ENCODE results near the gene SNX24. TPM values are rescaled to one million over a fixed set of nuclear protein-coding genes. Genes with fewer than 3 reads are reported as not detected.

Gene SNX24
- total RNA-seq, 1 donor from 2014 or later = 21.0 TPM

- no peak for DNase-seq (ENCODE audit: low spot score)
- Histone ChIP-seq H3K36me3 (no peaks in the 10 kb centered on the region), H3K79me2 (ENCODE audit: low read depth) (no peaks in the 10 kb centered on the region), H3K9ac (no peak overlapping the region), H2AFZ (replicated peaks) (no peak overlapping the region), H3K4me3 (no peak overlapping the region), H4K20me1 (ENCODE audit: low read depth) (no peaks in the 10 kb centered on the region), H3K27me3 (no peaks in the 10 kb centered on the region), H3K4me1 (no peaks in the 10 kb centered on the region), H3K9me3 (ENCODE audit: low read depth) (no peaks in the 10 kb centered on the region), H3K27ac (no peak overlapping the region), H3F3A (ENCODE audit: low read depth) (no peaks in the 10 kb centered on the region), H3K4me2 (no peak overlapping the region)
- TF ChIP-seq EZH2phosphoT487 (IDR thresholded peaks at IDR 0.05) (no peak), EZH2 (IDR thresholded peaks at IDR 0.05) (no peak)
- TF ChIP-seq, protein P1, sequence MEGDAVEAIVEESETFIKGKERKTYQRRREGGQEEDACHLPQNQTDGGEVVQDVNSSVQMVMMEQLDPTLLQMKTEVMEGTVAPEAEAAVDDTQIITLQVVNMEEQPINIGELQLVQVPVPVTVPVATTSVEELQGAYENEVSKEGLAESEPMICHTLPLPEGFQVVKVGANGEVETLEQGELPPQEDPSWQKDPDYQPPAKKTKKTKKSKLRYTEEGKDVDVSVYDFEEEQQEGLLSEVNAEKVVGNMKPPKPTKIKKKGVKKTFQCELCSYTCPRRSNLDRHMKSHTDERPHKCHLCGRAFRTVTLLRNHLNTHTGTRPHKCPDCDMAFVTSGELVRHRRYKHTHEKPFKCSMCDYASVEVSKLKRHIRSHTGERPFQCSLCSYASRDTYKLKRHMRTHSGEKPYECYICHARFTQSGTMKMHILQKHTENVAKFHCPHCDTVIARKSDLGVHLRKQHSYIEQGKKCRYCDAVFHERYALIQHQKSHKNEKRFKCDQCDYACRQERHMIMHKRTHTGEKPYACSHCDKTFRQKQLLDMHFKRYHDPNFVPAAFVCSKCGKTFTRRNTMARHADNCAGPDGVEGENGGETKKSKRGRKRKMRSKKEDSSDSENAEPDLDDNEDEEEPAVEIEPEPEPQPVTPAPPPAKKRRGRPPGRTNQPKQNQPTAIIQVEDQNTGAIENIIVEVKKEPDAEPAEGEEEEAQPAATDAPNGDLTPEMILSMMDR (IDR thresholded peaks at IDR 0.05) = no peak
- Mint-ChIP-seq H3K4me1 (no peaks in the 10 kb centered on the region), H3K9me3 (no peaks in the 10 kb centered on the region), H3K27me3 (ENCODE audit: insufficient read depth, low read depth) (no peaks in the 10 kb centered on the region), H3K36me3 (no peaks in the 10 kb centered on the region), H3K27ac (no peak overlapping the region), H3K4me3 (no peak overlapping the region)
Observed at GRCh38 chr5:122985954-122986721, 140.7 kb downstream of the SNX24 start.

GRCh38 chr5:122996091-122996490 is 150.7 kb downstream of the SNX24 start:
- no peak for TF ChIP-seq EZH2phosphoT487 (IDR thresholded peaks at IDR 0.05)
- TF ChIP-seq, protein P1 (IDR thresholded peaks at IDR 0.05) = no peak
- TF ChIP-seq EZH2 (IDR thresholded peaks at IDR 0.05) = no peak
- H2AFZ ChIP-seq (replicated peaks) = no peak overlapping the region
- H3K27ac Mint-ChIP-seq = no peak overlapping the region
- no peaks in the 10 kb centered on the region for H3K79me2 ChIP-seq (ENCODE audit: low read depth)
- H4K20me1 ChIP-seq (ENCODE audit: low read depth) = no peaks in the 10 kb centered on the region
- H3K36me3 ChIP-seq = no peaks in the 10 kb centered on the region
- H3F3A ChIP-seq (ENCODE audit: low read depth) = no peaks in the 10 kb centered on the region
- no peak overlapping the region for H3K27ac ChIP-seq
- H3K9me3 Mint-ChIP-seq = no peaks in the 10 kb centered on the region
- H3K4me2 ChIP-seq = no peak overlapping the region
- H3K27me3 Mint-ChIP-seq (ENCODE audit: insufficient read depth, low read depth) = no peaks in the 10 kb centered on the region
- H3K9me3 ChIP-seq (ENCODE audit: low read depth) = no peaks in the 10 kb centered on the region
- H3K36me3 Mint-ChIP-seq = no peaks in the 10 kb centered on the region
- peaks cover 2% of the 10 kb centered on the region for H3K4me1 Mint-ChIP-seq
- H3K4me3 Mint-ChIP-seq = no peak overlapping the region
- DNase-seq (ENCODE audit: low spot score) = no peak
- H3K9ac ChIP-seq = no peak overlapping the region
- H3K4me3 ChIP-seq = no peak overlapping the region
- peaks cover 9% of the 10 kb centered on the region for H3K4me1 ChIP-seq
- no peaks in the 10 kb centered on the region for H3K27me3 ChIP-seq

- Mint-ChIP-seq H3K4me3 (no peak overlapping the region), H3K36me3 (no peaks in the 10 kb centered on the region), H3K4me1 (peaks cover 2% of the 10 kb centered on the region), H3K9me3 (no peaks in the 10 kb centered on the region), H3K27ac (no peak overlapping the region), H3K27me3 (ENCODE audit: insufficient read depth, low read depth) (no peaks in the 10 kb centered on the region)
- H3K9ac ChIP-seq = no peak overlapping the region
- TF ChIP-seq EZH2 (IDR thresholded peaks at IDR 0.05) = no peak
- no peak for TF ChIP-seq EZH2phosphoT487 (IDR thresholded peaks at IDR 0.05)
- TF ChIP-seq, protein P1 (IDR thresholded peaks at IDR 0.05) = no peak
- H3F3A ChIP-seq (ENCODE audit: low read depth) = no peaks in the 10 kb centered on the region
- no peaks in the 10 kb centered on the region for H4K20me1 ChIP-seq (ENCODE audit: low read depth)
- no peak overlapping the region for H3K4me2 ChIP-seq
- H2AFZ ChIP-seq (replicated peaks) = peak overlapping the region; percentile 76
- H3K4me1 ChIP-seq = peaks cover 9% of the 10 kb centered on the region
- H3K79me2 ChIP-seq (ENCODE audit: low read depth) = no peaks in the 10 kb centered on the region
- H3K4me3 ChIP-seq = no peak overlapping the region
- H3K27ac ChIP-seq = no peak overlapping the region
- no peaks in the 10 kb centered on the region for H3K36me3 ChIP-seq
- no peaks in the 10 kb centered on the region for H3K27me3 ChIP-seq
- DNase-seq (ENCODE audit: low spot score) = peak; percentile 13
- H3K9me3 ChIP-seq (ENCODE audit: low read depth) = no peaks in the 10 kb centered on the region
Observed at GRCh38 chr5:122997294-122997693, 151.9 kb downstream of the SNX24 start.

Data from neural progenitor cell (in vitro differentiated cells).